Parathyroid adenoma (tissue), 2 donors: ENCODE measurements around the gene MYF5.

Experiments
- H2AFZ ChIP-seq: fragments of 300-600 bp; sonication (generic); one replicate; pipeline ENCODE4 v1.7.0; 2017; ENCODE audit warnings: antibody characterized with exemption, mild to moderate bottlenecking
- H3K27ac ChIP-seq: fragments of 300-600 bp; sonication (generic); one replicate; pipeline ENCODE4 v1.7.0; 2017
- H3K27me3 ChIP-seq: fragments of 300-600 bp; sonication (generic); one replicate; pipeline ENCODE4 v1.7.0; 2017; ENCODE audit warnings: low read length; ENCODE audit not compliant: control insufficient read depth, insufficient read depth
- H3K36me3 ChIP-seq: fragments of 300-600 bp; sonication (generic); one replicate; pipeline ENCODE4 v1.7.0; 2017; ENCODE audit warnings: low read length; ENCODE audit not compliant: control insufficient read depth, insufficient read depth
- H3K4me1 ChIP-seq: fragments of 300-600 bp; sonication (generic); one replicate; pipeline ENCODE4 v1.7.0; 2017; ENCODE audit warnings: control low read depth
- H3K4me2 ChIP-seq: fragments of 300-600 bp; sonication (generic); one replicate; pipeline ENCODE4 v1.7.0; 2017; ENCODE audit warnings: low read length
- H3K4me3 ChIP-seq: fragments of 300-600 bp; sonication (generic); one replicate; pipeline ENCODE4 v1.7.0; 2017; ENCODE audit warnings: low read depth, low read length
- H3K79me2 ChIP-seq: fragments of 300-600 bp; sonication (generic); one replicate; pipeline ENCODE4 v1.7.0; 2017; ENCODE audit warnings: control low read depth
- H3K9ac ChIP-seq: fragments of 300-600 bp; sonication (generic); one replicate; pipeline ENCODE4 v1.7.0; 2017; ENCODE audit warnings: mild to moderate bottlenecking
- H3K9me3 ChIP-seq: fragments of 300-600 bp; sonication (generic); one replicate; pipeline ENCODE4 v1.7.0; 2017; ENCODE audit warnings: low read length; ENCODE audit not compliant: control insufficient read depth
- TF ChIP-seq, protein P1 (sequence below): fragments of 300-600 bp; sonication (generic); IDR thresholded peaks from one replicate; pipeline ENCODE4 v1.7.0; 2017; ENCODE audit warnings: antibody characterized with exemption, mild to moderate bottlenecking
- donor health status: primary hyperparathyroidism.

Gene MYF5

DNA sequence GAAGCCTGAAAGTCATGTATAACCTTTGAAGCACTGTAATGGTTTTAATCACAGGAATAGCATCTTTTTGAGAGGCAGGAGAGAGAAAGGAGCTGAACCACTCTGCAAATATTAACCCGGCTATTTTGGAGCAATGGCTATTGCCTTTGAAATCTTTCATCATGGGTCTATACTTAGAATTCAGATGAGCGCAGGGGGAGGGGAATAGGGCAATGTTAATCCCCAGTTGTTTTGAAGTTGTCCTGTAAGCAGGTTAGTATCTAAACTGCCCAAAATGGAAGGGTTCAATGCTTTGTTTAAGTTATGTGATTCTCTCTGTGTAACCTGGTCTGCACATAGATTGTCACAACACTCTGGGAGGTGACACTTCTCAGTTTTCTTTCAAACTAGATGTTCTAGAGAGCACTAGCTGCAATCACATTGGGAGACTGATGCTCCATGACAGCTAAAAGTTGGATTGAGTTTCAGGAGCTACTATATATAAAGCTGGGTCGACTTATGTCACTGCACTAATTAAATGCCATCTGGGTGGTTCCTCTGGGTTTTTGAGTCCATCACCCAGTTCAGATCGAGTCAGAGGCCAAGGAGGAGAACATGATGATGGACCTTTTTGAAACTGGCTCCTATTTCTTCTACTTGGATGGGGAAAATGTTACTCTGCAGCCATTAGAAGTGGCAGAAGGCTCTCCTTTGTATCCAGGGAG is 9.4 kb upstream of the MYF5 start, which contains the start of gene MYF6:
TSS of gene MYF6 (plus strand) at position 509 of the 704 bp plus-strand sequence. CDS start at position 595, 86 bp downstream.
- no peak within 1 kb of the TSS for H3K4me3 ChIP-seq
- no peaks in the 10 kb centered on the region for H3K79me2 ChIP-seq
- H3K36me3 ChIP-seq: no peaks in the 10 kb centered on the region
- no peaks in the 10 kb centered on the region for H3K27me3 ChIP-seq
- no peaks in the 10 kb centered on the region for H3K4me1 ChIP-seq
- no peak within 1 kb of the TSS for H2AFZ ChIP-seq
- TF ChIP-seq, protein P1, sequence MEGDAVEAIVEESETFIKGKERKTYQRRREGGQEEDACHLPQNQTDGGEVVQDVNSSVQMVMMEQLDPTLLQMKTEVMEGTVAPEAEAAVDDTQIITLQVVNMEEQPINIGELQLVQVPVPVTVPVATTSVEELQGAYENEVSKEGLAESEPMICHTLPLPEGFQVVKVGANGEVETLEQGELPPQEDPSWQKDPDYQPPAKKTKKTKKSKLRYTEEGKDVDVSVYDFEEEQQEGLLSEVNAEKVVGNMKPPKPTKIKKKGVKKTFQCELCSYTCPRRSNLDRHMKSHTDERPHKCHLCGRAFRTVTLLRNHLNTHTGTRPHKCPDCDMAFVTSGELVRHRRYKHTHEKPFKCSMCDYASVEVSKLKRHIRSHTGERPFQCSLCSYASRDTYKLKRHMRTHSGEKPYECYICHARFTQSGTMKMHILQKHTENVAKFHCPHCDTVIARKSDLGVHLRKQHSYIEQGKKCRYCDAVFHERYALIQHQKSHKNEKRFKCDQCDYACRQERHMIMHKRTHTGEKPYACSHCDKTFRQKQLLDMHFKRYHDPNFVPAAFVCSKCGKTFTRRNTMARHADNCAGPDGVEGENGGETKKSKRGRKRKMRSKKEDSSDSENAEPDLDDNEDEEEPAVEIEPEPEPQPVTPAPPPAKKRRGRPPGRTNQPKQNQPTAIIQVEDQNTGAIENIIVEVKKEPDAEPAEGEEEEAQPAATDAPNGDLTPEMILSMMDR: no peak
- no peak within 1 kb of the TSS for H3K27ac ChIP-seq
- H3K9ac ChIP-seq: no peak within 1 kb of the TSS
- H3K9me3 ChIP-seq: no peaks in the 10 kb centered on the region
- no peak within 1 kb of the TSS for H3K4me2 ChIP-seq

GRCh38 chr12:80707830-80708258 is 8.9 kb upstream of the MYF5 start:
- no peaks in the 10 kb centered on the region for H3K9me3 ChIP-seq

DNA sequence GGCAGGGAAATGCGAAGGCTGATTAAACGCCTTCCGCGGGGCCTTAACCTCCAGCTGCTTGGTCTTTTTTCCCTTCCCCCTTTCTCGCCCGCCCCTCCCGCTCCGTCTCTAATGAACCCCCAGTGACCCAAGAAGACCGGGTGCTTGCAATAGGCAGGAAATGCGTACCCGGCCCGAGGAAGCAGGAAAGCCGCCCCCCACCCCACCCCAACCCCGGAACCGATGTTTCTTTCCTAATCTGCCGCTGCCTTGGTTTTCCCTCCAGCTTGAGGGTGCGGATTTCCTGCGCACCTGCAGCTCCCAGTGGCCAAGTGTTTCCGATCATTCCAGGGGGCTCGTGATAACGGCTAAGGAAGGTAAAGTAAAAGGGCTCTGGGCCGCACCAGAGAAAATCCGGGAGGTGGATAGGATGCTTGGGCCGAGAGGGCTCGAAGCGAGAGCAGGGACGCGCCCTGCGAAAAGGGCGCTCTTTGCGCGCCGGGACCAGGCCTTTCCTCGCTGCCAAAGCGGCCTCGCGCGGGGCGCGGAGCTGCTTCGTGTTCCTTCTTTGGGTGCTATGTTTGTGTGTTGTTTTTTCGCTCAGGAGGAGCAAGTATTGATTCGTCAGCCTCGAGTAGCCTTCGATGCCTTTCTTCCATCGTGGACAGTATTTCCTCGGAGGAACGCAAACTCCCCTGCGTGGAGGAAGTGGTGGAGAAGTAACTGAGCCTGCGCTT is 8.3 kb upstream of the MYF5 start:
- TF ChIP-seq, protein P1: no peak
- Histone ChIP-seq H3K36me3 (no peaks in the 10 kb centered on the region), H3K9ac (no peak overlapping the region), H3K79me2 (no peaks in the 10 kb centered on the region), H3K27me3 (no peaks in the 10 kb centered on the region), H2AFZ (no peak overlapping the region), H3K27ac (no peak overlapping the region), H3K4me2 (no peak overlapping the region), H3K9me3 (no peaks in the 10 kb centered on the region), H3K4me3 (no peak overlapping the region), H3K4me1 (no peaks in the 10 kb centered on the region)

More at GRCh38 chr12:80707830-80708258, 8.9 kb upstream of the MYF5 start:
- H3K36me3 ChIP-seq: no peaks in the 10 kb centered on the region
- no peak overlapping the region for H3K4me2 ChIP-seq
- H3K4me3 ChIP-seq: no peak overlapping the region
- no peaks in the 10 kb centered on the region for H3K4me1 ChIP-seq
- H3K9ac ChIP-seq: no peak overlapping the region
- TF ChIP-seq, protein P1: no peak
- H3K27ac ChIP-seq: no peak overlapping the region
- no peaks in the 10 kb centered on the region for H3K27me3 ChIP-seq
- no peaks in the 10 kb centered on the region for H3K79me2 ChIP-seq
- H2AFZ ChIP-seq: no peak overlapping the region

DNA sequence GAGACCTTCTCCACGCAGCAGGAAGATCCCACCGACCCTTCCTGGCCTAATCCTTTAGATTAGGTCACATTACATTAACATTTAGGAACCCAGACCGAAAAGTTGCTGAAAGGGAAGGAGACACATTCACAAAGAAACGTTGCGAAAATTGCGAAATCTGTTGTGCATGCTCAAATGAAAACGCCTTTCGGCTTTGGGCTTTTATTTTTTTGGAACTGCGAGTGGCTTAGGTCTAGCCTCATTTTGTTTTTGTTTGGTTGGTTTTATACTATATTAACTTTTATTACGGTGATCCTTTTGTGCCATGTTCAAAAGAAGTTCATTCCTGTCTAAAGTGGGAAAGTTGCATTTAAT is 7.8 kb upstream of the MYF5 start:
- no peak overlapping the region for H3K27ac ChIP-seq
- no peak overlapping the region for H3K4me3 ChIP-seq
- H3K4me1 ChIP-seq: no peaks in the 10 kb centered on the region
- H3K9ac ChIP-seq: no peak overlapping the region
- H3K4me2 ChIP-seq: no peak overlapping the region
- H3K79me2 ChIP-seq: no peaks in the 10 kb centered on the region
- H2AFZ ChIP-seq: no peak overlapping the region
- TF ChIP-seq, protein P1: no peak
- H3K27me3 ChIP-seq: no peaks in the 10 kb centered on the region
- H3K36me3 ChIP-seq: no peaks in the 10 kb centered on the region
- no peaks in the 10 kb centered on the region for H3K9me3 ChIP-seq
